Hepatocyte (in vitro differentiated cells): Measurements from ENCODE around the gene FOXP4. TPM values are rescaled to one million over a fixed set of nuclear protein-coding genes. Genes with fewer than 3 reads are reported as not detected.

Source experiments
- DNase-seq: peaks from one replicate; pipeline ENCODE4 v3.0.0-alpha.2; 2016; ENCODE audit warnings: low spot score
- H2AFZ ChIP-seq: fragments of 200-600 bp; sonication (generic); 2 replicates; pipeline ENCODE4 v1.6.0; 2016; ENCODE audit warnings: antibody characterized with exemption, mild to moderate bottlenecking
- H3K27ac ChIP-seq: fragments of 200-600 bp; sonication (generic); 2 replicates; pipeline ENCODE4 v1.5.1; 2016; ENCODE audit warnings: mild to moderate bottlenecking
- H3K27me3 ChIP-seq: fragments of 200-600 bp; sonication (generic); 2 replicates; pipeline ENCODE4 v1.6.1; 2016
- H3K36me3 ChIP-seq: fragments of 200-600 bp; sonication (generic); replicated peaks from 2 replicates; pipeline ENCODE4 v1.5.1; 2016; ENCODE audit warnings: low read depth; ENCODE audit not compliant: insufficient read depth
- H3K4me1 ChIP-seq: fragments of 200-600 bp; sonication (generic); 2 replicates; pipeline ENCODE4 v1.5.1; 2016; ENCODE audit warnings: mild to moderate bottlenecking, moderate library complexity; ENCODE audit not compliant: insufficient read depth
- H3K4me2 ChIP-seq: fragments of 200-600 bp; sonication (generic); 2 replicates; pipeline ENCODE4 v1.6.0; 2016
- H3K4me3 ChIP-seq: fragments of 200-600 bp; sonication (generic); 2 replicates; pipeline ENCODE4 v1.5.1; 2016; ENCODE audit warnings: mild to moderate bottlenecking
- H3K79me2 ChIP-seq: fragments of 200-600 bp; sonication (generic); 2 replicates; pipeline ENCODE4 v1.6.0; 2017; ENCODE audit warnings: mild to moderate bottlenecking
- H3K9me2 ChIP-seq: fragments of 200-600 bp; sonication (generic); replicated peaks from 2 replicates; pipeline ENCODE4 v1.6.0; 2017; ENCODE audit warnings: mild to moderate bottlenecking; ENCODE audit not compliant: insufficient read depth
- H3K9me3 ChIP-seq: fragments of 200-600 bp; sonication (generic); 2 replicates; pipeline ENCODE4 v1.5.1; 2016; ENCODE audit warnings: low read depth, mild to moderate bottlenecking
- H4K20me1 ChIP-seq: fragments of 200-600 bp; sonication (generic); 2 replicates; pipeline ENCODE4 v1.6.0; 2016; ENCODE audit warnings: mild to moderate bottlenecking; ENCODE audit not compliant: insufficient read depth, poor library complexity, severe bottlenecking
- EZH2 ChIP-seq: fragments of 200-600 bp; sonication (generic); IDR thresholded peaks from 2 replicates; pipeline ENCODE4 v1.6.1; 2016; ENCODE audit warnings: antibody characterized with exemption, mild to moderate bottlenecking, borderline replicate concordance
- EZH2phosphoT487 ChIP-seq: fragments of 200-600 bp; sonication (generic); IDR thresholded peaks from one replicate; pipeline ENCODE4 v1.6.1; 2018; ENCODE audit warnings: antibody characterized with exemption, mild to moderate bottlenecking, low read depth, moderate library complexity; ENCODE audit not compliant: unreplicated experiment, severe bottlenecking
- WGBS: methylation state at CpG from one replicate; pipeline ENCODE4 v1.1.6; 2016; ENCODE audit warnings: low lambda C conversion rate; ENCODE audit errors: missing lambda C conversion rate; 5-methylcytosine and 5-hydroxymethylcytosine counted together
- polyA plus RNA-seq: library from polyadenylated mRNA; unstranded; fragments of >200 nt; fragmentation: Nextera tagmentation; extraction: Ambion mirVana; gene quantifications from 2 replicates; pipeline ENCODE4 v1.2.1, GENCODE V29; 2016
- total RNA-seq: library from RNA; depleted of rRNA; stranded (reverse); fragments of >200 nt; gene quantifications from 2 replicates; pipeline ENCODE4 v1.2.3, GENCODE V29; 2014
- TF ChIP-seq, protein P1 (sequence below): fragments of 200-600 bp; sonication (generic); IDR thresholded peaks from 2 replicates; pipeline ENCODE4 v1.5.1; 2016; ENCODE audit warnings: antibody characterized with exemption, mild to moderate bottlenecking; ENCODE audit not compliant: poor library complexity

Gene FOXP4
- total and polyA plus RNA-seq, 2 experiments from 2014 or later, result 24.3 to 87.8 TPM

GRCh38 chr6:41639809-41640371, 93.7 kb downstream of the FOXP4 start:
- Histone ChIP-seq H4K20me1 (peaks cover 31% of the 10 kb centered on the region), H3K9me3 (no peaks in the 10 kb centered on the region), H3K27ac (peak overlapping the region; percentile 99), H2AFZ (no peak overlapping the region), H3K4me3 (peak overlapping the region; percentile 89), H3K79me2 (peaks cover 56% of the 10 kb centered on the region), H3K9me2 (no peaks in the 10 kb centered on the region), H3K27me3 (peaks cover 10% of the 10 kb centered on the region), H3K4me2 (peak overlapping the region; percentile 82), H3K36me3 (no peaks in the 10 kb centered on the region), H3K4me1 (peaks cover 67% of the 10 kb centered on the region)
- 37% methylated on average over 8 of the region's 8 CpGs for WGBS
- TF ChIP-seq, protein P1, sequence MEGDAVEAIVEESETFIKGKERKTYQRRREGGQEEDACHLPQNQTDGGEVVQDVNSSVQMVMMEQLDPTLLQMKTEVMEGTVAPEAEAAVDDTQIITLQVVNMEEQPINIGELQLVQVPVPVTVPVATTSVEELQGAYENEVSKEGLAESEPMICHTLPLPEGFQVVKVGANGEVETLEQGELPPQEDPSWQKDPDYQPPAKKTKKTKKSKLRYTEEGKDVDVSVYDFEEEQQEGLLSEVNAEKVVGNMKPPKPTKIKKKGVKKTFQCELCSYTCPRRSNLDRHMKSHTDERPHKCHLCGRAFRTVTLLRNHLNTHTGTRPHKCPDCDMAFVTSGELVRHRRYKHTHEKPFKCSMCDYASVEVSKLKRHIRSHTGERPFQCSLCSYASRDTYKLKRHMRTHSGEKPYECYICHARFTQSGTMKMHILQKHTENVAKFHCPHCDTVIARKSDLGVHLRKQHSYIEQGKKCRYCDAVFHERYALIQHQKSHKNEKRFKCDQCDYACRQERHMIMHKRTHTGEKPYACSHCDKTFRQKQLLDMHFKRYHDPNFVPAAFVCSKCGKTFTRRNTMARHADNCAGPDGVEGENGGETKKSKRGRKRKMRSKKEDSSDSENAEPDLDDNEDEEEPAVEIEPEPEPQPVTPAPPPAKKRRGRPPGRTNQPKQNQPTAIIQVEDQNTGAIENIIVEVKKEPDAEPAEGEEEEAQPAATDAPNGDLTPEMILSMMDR, result no peak
- TF ChIP-seq EZH2, result no peak
- no peak for TF ChIP-seq EZH2phosphoT487
- peak; percentile 60 for DNase-seq

GRCh38 chr6:41640426-41640825, 94.2 kb downstream of the FOXP4 start:
- Histone ChIP-seq H2AFZ (no peak overlapping the region), H3K4me1 (peaks cover 67% of the 10 kb centered on the region), H3K79me2 (peaks cover 59% of the 10 kb centered on the region), H3K27ac (peak overlapping the region; percentile 99), H3K9me3 (no peaks in the 10 kb centered on the region), H3K36me3 (no peaks in the 10 kb centered on the region), H3K27me3 (peaks cover 10% of the 10 kb centered on the region), H3K9me2 (no peaks in the 10 kb centered on the region), H3K4me3 (no peak overlapping the region), H3K4me2 (peak overlapping the region; percentile 82), H4K20me1 (peaks cover 35% of the 10 kb centered on the region)
- TF ChIP-seq EZH2 (no peak), EZH2phosphoT487 (no peak)
- TF ChIP-seq, protein P1, result no peak
- no peak for DNase-seq
- WGBS, result 62% methylated on average over 6 of the region's 7 CpGs

DNA sequence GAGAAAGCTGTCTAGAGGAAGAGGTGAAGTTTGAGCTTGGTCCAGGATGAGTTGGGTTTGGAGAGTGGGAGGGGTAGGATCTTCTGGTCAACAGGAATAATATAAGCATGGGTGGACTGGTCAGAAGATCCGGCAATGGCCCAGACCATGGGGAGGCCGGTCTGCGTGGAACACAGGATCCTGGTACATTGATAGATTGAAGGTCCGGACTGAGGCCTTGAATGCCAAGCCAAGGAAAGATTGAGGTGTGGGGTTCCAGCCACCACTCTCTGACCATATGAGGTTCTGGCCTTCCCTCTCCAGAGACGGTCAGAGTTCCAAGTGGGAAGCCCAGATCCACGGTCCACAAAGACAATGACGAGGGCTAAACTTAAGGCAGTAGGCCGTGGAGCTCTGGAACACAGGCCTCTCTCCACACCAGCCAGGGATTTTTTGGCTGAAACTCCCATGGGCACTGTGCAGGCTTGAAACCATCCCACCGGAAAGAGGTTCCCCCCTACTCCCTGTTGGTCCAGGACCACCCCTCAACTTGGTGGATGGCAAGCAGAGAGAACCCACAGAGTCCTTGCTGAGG, 95.3 kb downstream of the FOXP4 start:
- 96% methylated on average over 9 of the region's 9 CpGs for WGBS
- Histone ChIP-seq H3K27ac (no peak overlapping the region), H3K9me2 (no peaks in the 10 kb centered on the region), H3K4me3 (no peak overlapping the region), H2AFZ (no peak overlapping the region), H3K4me2 (peak overlapping the region; percentile 82), H3K79me2 (peaks cover 60% of the 10 kb centered on the region), H3K4me1 (peaks cover 63% of the 10 kb centered on the region), H4K20me1 (peaks cover 37% of the 10 kb centered on the region), H3K27me3 (peaks cover 10% of the 10 kb centered on the region), H3K9me3 (no peaks in the 10 kb centered on the region), H3K36me3 (no peaks in the 10 kb centered on the region)
- DNase-seq, result no peak
- TF ChIP-seq EZH2phosphoT487 (no peak), EZH2 (no peak)
- TF ChIP-seq, protein P1, result no peak
